ENCODE data around the gene PSD4.

PSD4 gene

DNA sequence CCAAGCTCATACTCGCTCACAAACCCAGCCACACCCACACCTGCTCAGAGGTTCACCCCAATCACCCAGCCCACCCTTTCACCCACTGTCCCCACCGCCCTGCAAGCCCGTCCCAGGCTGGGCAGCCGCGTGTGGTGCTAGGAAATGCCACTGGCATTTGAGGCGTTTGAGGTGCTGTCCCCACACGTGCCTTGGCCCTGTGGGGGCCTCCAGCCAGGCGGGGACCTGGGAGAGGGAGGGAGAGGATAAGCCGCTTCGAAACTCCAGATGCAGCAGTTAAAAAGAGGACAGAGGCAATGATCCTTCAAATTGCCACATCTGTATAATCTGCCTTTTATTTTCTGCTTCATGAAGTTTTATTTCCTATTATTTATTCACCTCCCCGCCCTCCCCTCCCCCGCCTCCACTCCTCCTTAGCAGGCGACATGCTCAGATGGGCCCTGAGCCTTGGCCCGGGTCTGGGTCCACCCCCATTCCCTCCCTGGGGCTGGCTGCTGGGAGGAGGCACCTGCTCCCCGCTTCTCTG lies 35.9 kb downstream of the PSD4 start:
- no peak for DNase-seq

- DNase-seq = peak; percentile 82
Measured at GRCh38 chr2:113211226-113212105, 37.7 kb downstream of the PSD4 start.

DNA sequence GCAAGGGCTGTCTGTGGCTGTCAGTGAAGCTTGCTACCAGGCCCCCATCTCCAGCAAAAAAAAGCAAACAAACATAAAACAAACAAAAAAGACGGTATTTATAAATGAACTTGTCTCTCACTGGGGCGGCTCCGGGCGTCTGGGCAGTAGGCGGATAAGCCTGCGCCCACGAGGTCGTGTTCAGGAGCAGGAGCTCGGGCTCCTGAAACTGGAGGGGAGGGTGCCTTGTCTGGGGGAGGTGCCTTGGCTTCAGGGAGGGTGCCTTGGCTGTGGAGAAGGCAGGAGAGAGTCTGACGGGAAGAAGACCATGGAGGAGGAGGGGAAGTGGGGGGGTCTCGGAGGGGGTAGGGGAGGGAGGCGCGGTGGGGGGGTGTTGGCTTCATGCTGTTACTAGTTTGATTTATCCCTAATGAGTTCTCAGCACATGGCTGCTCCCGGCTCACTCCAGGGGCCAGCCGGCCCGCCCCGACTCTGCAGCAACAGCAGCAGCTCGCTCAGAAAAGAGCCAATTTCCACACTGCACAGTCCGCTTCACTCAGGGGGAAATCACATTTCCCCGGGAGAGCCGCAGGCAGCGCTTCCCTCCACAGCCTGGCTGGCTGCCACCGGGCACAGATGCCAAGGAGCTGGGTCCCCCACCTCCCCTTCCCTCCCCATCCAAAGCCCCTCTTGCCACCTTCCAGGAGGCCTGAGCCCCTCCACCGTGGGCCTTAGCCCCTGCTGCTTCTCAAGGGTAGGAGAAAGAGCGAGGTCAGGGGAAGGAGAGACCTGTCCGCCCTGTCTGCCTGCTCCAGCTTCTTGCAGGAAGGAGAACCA lies 38.7 kb downstream of the PSD4 start:
- peak; percentile 38 for DNase-seq

DNA sequence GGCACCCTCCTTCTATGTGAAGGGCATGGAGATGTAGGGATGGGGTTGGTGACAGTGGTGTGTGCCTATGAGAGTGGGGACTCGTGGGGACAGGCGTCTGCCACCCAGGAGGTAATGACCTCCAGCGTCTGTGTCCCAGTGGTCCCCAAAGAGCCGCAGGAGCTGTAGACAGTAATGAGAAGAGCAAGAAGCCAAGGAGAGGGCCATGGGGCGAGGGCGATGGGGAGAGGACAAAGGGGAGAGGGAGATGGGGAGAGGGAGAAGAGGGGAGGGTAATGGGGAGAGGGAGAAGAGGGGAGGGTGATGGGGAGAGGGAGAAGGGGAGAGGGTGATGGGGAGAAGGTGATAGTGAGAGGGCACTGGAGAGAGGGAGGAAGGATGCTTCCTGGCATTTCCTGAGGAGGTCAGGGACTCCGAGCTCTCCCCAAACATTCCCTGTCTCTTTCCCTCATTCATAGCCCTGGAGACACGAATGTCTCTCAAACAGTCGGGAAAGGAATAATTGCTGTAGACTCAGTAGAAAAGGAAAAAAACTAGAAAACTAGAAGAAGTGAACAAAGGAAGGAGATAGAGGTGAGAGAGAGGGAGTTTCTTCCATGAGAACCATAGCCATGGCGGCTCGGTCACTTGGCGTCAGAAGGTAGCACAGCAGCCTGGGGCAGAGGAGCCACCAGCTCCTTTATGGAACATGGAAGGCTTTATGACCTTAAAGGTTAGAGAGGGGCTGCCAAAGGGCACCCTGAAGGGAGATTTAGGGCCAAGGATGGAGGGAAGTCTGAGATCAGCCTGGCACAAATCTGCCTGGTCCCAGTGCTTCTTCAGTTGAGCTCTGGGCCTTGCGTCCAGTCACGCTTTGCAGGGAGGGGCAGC lies 39.5 kb downstream of the PSD4 start:
- no peak for DNase-seq

DNA sequence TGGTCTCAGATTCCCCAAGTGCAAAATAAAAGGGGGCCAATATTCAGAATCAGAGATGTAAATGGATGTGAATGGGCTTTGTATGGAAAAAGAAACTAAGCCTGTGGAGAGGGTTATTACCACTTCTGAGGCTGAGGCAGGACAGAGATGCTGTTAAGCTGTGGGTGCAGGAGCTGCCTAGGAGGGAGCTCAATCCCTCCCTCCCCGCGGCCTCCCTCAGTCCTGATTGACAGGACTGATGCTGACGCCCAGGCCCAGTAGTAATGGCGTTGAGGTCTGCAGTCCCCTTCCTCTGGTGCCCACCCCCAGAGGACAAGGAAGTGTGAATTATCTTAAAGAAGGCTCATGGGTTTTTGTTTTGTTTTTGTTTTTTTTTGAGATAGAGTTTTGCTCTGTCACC lies 40.4 kb downstream of the PSD4 start:
- DNase-seq = no peak

GRCh38 chr2:113215056-113215455 lies 41.3 kb downstream of the PSD4 start:
- no peak for DNase-seq

DNA sequence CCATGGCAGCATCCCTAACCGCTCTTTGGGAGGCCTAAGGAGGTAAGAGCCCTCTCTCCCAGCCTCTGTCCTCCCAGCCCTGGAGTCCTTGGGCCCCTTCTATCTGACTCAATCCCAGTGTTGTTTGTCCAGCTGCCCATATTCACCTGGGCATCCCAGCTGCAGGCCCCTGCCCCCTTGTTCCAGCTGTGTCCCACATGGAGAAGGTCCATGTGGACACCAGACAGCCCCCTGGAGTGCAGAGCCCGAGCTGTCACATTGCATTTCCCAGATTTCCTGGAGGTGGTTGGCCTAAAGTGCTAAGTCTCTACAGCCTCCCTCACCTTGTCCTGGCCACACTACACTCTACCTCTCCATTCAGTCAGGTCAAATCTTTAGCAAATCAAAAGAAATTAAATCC lies 42.5 kb downstream of the PSD4 start:
- DNase-seq = no peak

GRCh38 chr2:113216891-113217454 lies 43.2 kb downstream of the PSD4 start:
- no peak for DNase-seq

DNA sequence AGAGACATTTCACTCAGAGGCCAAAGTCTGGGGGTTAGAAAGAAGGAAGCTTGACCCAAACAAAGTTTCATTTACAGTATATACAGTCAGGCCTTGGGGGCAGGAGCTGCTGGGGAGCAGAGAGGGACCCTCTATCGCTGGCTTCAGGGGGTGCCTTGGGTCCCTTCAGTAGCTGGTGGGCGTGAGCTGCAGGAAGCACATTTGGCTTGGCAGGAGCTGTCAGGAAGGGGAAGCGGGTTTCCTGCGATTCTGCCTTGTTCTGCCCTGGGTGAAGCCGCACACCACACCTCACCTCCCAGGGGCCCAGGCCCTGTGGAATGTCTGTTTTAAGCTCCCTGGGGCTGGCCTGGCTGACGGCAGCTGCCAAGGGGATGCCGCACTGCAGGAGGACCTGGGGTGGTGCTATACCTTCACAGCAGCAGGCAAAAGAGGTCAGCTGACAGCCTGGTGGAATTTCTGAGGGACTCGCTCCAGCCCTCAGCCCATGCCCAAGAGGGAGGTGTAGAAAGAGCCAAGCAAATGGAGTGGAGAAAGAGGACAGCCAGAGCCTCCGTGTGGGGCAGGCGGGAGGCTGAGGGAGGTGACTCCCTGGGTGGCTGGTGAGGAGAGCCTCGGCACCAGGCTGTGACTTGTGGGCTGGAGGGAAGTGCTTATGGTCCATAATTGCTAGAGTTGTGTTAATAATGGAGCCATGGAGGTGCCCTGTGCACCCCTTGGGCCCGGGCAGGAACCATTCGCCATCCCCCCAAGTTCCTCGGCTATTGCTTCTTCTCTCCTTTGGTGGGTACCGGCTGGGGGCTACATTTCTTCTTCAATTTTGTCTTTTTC lies 43.9 kb downstream of the PSD4 start:
- DNase-seq = no peak

DNA sequence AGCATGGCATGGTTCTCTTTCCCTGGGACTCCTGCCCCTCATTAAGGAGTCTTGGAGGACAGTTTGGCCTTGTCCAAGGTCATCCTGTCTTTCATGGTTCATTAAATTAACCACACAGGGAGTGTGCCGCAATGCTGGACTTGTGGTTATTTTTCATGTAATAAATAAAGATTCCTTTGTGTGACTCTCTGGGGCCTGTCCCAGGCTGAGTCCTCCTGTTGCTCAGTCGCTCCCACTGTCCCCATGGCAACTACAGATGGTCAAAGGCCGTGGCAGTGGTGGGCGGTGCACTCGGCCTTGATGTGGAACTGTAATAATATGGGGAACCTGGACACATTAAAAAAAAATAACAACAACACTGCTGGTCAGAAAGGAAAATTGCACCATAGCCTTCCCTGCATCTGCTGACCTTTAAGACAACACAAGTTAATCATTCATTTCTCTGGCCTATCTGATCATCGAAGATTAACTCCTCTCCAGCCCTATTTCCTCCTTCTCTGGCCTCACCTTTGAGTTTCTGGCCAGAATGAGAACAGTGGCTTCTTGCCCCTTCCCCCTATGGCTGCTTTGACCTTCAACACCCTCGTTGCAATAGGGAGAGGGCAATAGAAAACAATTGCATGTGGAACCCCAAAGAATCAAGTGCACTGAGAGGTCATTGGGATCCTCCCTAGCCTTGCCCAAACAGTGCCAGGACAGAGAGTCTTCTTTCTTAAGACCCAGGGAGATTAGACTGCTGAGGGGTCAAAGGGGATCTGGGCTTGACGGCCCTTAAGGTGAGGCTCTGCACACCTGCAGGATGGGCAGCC lies 44.7 kb downstream of the PSD4 start:
- no peak for DNase-seq

DNA sequence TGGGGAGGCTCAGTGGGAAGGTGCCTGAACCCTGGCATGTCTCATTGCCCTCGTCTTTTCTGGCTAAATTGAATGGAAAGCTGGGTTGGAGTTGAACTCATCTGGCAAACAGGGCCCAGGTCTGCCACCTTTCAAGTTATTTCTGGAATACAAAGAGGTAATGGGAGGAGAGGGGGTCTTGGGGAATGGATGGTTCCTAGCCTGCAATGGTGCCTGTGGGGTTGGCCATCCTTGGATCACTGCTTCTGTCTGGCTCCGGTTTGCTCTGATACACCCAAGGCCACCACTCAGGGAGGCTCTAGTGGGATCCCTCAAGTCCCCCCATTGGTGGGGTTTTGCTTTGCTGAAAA lies 45.3 kb downstream of the PSD4 start:
- DNase-seq = no peak

DNA sequence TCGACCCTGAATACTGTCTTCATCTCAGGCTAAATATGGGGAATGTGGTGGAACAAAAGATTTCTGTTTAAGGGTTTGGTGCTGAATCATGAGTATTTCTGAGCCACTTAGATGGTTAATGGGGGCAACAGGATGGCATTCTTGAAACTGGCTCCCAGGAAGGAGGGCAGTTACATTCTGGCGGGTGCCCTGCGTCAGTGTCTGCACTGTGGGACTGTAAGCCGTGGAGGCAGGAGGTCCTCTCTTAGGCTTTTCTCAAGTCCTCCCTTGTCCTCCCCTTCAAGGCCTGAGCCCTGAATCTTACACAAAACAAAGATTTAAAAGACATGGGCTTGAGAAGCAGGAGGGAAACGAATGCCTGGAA lies 45.7 kb downstream of the PSD4 start:
- no peak for DNase-seq

GRCh38 chr2:113219889-113220641 lies 46.3 kb downstream of the PSD4 start:
- peak; percentile 61 for DNase-seq

- no peak for DNase-seq
Measured at GRCh38 chr2:113220970-113221708, 47.4 kb downstream of the PSD4 start.

DNA sequence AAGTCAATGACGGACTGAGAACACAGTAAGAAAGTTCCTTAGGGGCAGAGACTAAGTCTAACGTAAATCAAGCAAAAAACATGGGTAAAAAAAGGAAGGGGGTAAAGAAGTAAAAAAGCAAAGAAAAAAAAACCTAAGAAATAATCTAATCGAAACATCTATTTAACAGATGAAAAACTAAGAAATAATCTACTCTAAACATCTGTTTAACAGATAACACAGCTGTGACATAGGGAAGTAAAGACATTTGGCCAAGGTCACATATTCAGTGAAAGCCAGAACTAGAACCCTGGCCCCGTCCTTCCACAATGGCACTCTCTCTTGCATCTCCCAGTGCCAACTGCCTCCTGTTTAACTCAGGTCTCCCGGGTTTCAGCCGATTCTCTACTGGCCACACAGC lies 48.1 kb downstream of the PSD4 start:
- DNase-seq = no peak

DNA sequence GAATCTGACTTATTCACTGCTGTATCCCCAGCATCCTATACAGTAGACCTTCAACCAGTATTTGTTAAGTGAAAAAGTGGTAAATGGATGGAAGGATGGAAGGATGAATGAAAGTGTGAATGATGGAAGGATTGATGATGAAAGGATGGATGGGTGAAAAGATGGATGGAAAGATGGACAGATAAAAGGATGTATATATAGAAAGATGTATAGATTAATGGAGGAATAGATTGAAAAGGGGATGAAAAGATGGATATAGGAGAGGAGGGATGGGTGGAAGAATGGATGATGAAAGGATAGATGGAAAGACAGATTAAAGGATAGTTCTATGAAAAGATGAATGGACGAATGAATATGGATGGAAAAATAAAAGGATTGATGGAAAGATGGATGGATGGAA lies 50.0 kb downstream of the PSD4 start:
- DNase-seq = no peak

DNA sequence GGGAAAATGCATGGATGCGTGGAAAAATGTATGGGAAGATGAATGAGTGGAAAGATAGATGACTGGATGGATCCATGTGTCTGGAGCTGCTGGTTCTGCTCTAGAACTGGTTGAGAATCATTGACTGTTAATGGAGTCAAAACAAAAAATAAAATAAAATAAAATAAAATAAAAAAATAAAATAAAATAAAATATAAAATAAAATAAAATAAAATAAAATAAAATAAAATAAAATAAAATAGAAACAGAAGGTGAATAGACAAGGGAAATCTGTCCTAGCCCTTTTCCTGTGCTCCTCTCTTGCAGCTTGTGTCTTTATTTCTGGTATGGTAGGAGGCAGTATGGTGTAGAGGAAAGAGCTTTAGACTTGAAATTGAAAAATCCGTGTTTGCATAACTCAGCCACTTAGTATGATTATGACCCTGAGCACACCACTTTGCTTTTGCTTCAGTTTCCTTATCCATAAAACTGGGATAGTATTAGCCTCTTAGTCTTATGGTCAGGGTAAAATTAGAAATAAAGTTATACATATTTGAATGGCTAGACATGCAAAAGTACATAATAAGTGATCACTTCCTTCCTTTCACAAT lies 51.0 kb downstream of the PSD4 start:
- DNase-seq = no peak

- no peak for DNase-seq
Measured at GRCh38 chr2:113225263-113226259, 51.8 kb downstream of the PSD4 start.

Data from fibroblast of upper back skin (primary cell).